Measurements from ENCODE around the gene TOMM7.

TOMM7 gene

DNA sequence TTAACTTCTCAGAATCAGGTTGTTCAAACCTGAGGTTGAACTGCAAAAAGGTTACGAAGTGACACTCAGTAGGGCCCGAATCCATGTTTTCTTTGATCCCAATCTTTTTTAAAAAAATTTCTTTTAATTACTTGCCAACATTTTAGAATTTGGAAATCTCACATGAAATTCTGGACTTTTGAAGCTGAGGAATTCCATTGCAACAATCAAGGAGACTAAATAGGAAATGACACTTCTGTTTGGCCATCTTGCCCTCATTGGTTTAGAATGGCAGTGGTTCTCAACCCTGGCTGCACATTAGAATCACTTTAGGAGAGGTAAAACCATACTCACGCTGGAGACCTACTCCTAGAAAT is 471 bp upstream of the TOMM7 start:
- no peak for DNase-seq (ENCODE audit: low read depth)
- peak overlapping the region; percentile 94 for H3K4me3 ChIP-seq (ENCODE audit: low read length)
- TF ChIP-seq, protein P1, sequence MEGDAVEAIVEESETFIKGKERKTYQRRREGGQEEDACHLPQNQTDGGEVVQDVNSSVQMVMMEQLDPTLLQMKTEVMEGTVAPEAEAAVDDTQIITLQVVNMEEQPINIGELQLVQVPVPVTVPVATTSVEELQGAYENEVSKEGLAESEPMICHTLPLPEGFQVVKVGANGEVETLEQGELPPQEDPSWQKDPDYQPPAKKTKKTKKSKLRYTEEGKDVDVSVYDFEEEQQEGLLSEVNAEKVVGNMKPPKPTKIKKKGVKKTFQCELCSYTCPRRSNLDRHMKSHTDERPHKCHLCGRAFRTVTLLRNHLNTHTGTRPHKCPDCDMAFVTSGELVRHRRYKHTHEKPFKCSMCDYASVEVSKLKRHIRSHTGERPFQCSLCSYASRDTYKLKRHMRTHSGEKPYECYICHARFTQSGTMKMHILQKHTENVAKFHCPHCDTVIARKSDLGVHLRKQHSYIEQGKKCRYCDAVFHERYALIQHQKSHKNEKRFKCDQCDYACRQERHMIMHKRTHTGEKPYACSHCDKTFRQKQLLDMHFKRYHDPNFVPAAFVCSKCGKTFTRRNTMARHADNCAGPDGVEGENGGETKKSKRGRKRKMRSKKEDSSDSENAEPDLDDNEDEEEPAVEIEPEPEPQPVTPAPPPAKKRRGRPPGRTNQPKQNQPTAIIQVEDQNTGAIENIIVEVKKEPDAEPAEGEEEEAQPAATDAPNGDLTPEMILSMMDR (conservative IDR thresholded peaks at IDR 0.05; ENCODE audit: low read depth, low read length) = no peak

DNA sequence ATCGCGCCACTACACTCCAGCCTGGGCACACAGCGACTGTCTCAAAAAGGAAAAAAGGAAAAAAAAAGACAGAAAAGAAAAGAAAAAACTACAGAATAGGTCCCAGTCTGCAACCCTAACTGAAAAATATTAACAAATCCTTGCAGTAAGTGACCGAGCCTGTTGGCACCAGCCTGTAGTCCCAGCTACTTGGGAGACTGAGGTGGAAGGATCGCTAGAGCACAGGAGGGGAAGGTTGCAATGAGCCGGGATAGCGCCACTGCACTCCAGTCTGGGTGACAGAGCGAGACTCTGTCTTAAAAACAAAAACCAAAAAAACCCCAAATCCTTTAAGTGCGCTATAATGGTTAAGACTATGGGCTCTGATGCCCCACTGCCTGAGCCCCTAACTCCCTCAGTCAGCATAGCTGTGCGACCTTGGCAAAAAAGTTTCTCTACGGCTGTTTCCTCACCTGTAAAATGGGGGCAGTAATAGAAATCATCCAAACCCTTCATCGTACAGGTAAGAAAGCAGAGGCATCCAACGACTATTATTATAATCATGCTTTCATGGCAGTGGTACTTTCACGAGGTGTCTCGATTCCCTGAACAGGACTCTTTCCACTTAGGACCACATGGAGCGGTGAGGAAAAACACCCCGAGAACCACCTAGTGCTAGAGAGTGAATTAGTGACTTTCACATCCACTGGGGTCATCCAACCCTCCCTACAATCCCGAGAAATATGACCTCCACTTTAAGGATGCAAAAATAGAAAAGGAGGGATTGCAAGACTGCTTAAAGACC is 755 bp downstream of the TOMM7 start:
- TF ChIP-seq, protein P1 (conservative IDR thresholded peaks at IDR 0.05; ENCODE audit: low read depth, low read length) = no peak
- H3K4me3 ChIP-seq (ENCODE audit: low read length) = peak overlapping the region; percentile 94
- DNase-seq (ENCODE audit: low read depth) = no peak

DNA sequence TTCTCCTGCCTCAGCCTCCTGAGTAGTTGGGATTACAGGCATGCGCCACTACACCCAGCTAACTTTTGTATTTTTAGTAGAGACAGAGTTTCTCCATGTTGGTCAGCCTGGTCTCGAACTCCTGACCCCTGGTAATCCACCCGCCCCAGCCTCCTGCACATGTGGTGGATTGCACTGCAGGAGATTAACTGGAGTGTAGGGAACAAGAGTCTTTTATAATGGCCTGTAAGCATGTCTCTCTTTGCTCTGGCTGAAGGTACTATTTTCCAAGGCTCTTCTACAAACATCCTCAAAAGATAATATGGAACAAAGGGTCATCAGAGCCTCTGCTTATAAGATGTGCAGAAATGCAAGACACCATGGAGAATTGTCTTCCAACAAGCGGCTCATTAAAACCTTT is 3.2 kb downstream of the TOMM7 start:
- TF ChIP-seq, protein P1 (conservative IDR thresholded peaks at IDR 0.05; ENCODE audit: low read depth, low read length) = no peak
- no peak for DNase-seq (ENCODE audit: low read depth)
- no peak overlapping the region for H3K4me3 ChIP-seq (ENCODE audit: low read length)

DNA sequence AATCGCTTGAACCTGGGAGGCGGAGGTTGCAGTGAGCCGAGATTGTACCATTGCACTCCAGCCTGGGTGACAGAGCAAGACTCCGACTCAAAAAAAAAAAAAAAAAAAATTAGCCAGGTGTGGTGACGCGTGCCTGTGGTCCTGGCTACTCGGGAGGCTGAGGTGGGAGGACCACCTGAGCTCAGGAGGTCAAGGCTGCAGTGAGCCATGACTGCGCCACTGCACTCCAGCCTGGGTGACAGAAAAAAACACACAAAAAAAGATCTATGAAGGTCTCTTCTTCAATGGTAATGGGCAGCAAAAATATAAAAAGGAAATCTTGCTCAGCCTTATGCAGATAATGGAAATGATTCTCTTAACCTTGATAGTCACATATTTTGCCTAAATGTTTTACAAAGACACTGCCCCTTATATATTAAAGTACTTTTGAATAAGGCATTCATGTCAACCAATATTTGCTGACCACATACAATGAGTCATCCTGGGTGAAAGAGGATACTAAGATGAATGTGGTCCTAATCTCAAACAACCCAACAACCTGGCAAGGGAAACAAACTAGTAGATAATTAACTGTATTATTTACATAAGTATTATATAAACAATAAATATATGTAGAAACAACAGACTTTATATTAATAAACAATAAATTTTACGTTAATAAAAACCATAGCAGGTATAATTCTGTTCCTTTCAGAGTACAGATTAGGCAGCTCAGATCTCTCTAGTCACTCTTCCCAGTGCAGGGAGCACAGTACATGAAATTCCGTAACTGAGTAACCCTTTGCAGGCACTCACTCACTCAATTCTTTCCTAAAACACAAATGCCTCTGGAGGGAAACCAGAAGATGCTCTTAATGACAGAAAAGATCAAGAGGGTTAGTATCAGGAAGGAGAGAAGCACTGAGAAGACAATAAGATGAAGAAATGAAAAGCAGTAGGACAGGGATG is 8.1 kb downstream of the TOMM7 start:
- TF ChIP-seq, protein P1 (conservative IDR thresholded peaks at IDR 0.05; ENCODE audit: low read depth, low read length) = no peak
- no peak for DNase-seq (ENCODE audit: low read depth)
- H3K4me3 ChIP-seq (ENCODE audit: low read length) = no peak overlapping the region

DNA sequence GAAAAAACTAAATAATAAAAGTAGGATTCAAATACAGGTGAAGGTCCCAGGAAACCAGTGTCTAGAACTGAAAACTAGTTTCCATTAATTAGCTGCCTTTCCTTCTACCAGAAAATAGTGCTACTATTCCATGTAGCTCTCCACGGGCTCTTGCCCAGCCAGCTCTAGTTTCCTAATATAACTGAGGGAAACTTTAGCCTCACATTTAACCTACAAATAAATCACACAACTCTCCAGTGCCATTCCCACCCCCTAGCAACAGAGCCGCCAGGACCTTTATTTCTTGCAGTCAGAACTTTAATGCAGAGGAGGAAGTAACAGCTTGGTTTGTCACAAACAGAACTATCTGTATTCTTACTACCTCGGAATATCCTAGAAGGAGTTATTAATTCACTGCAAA is 10.3 kb downstream of the TOMM7 start:
- no peak overlapping the region for H3K4me3 ChIP-seq (ENCODE audit: low read length)
- DNase-seq (ENCODE audit: low read depth) = no peak
- TF ChIP-seq, protein P1 (conservative IDR thresholded peaks at IDR 0.05; ENCODE audit: low read depth, low read length) = no peak

DNA sequence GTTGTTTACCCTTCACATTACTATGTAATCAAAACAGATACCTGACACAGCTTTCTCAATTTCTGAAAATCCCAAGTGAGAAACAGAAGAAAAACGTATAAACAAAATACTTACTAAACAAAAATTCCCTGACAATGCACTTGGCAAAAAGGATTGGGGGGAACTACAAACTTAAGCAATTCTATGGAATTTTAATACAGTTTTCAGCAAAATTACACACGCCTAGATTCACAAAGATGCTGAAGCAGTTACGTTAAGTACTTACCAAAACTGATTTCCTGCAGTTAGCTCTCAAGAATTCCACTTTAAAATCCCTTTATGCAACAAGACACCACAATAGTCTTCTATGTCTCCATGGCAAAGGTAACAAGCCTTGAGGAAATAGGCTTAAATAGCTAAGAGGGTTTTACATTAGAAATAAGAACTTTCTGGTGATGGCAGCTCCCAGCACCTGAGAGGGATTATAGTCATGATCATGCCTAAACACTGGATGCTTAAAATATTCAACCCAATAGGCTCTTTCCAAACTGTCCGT is 10.8 kb downstream of the TOMM7 start:
- TF ChIP-seq, protein P1 (conservative IDR thresholded peaks at IDR 0.05; ENCODE audit: low read depth, low read length) = no peak
- no peak overlapping the region for H3K4me3 ChIP-seq (ENCODE audit: low read length)
- peak; percentile 95 for DNase-seq (ENCODE audit: low read depth)

All from retinal pigment epithelial cell (primary cell).